ENCODE measurements around the gene SH3PXD2A. TPM values are rescaled to one million over a fixed set of nuclear protein-coding genes. Genes with fewer than 3 reads are reported as not detected.
A peak's percentile ranks its signal among the peaks of the same experiment; 100 is the strongest.

The SH3PXD2A gene
- total RNA-seq, 1 experiment from 2014 or later = 13.2 TPM

DNA sequence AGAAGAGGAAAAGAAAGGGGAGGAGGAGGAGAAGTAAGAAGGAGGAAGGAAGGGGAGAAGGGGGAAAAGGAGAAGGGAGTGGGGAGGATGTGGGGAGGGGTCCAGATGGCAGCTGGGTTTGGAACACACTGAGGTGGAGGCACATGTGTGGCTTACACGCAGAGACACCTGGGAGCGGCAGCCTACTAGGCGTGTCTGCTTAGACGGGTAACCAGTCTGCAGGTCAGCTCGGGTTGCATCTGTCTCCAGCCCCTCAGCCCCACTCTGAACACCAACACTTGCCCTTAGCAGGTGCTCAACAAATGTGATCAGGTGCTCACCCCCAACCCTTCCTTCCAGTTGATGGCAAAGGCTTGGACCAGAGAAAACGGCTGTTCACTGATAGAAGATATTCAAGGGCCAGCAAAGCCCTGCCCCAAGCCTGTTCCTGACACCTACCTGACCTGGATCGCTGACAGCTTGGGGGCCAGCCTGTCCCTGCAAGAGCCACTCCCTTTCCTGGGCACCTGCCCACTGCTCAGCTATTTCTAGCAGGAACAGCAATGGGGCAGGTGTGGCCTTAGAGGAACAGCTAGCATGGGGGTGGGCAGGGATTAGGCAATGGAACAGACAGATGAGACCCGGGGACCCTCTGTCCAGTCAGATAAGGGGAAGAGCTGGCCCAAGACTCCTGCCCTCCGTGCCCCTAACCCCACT lies 70.5 kb downstream of the SH3PXD2A start:
- BruUV-seq (replicated peaks) = no TSS peak
- ChIA-PET POLR2A (interaction anchor here (0.6 to 1.5 kb wide), 2 partner anchors 27 to 1363 kb away, joined by 3 read pairs; no protein-coding TSS in a partner anchor), CTCF (interaction anchor here (1.3 to 1.6 kb wide), 3 partner anchors 31 to 99 kb away, joined by 3 read pairs; no protein-coding TSS in a partner anchor)
- TF ChIP-seq CTCF (IDR thresholded peaks at IDR 0.05; ENCODE audit: unreplicated experiment) = no peak
- intact Hi-C loops (cut with micrococcal nuclease) = loop anchor here (10.0 kb wide), 1 partner anchor 70 kb away; the partner anchor contains the start of gene SH3PXD2A
- Mint-ChIP-seq H3K27me3 (ENCODE audit: insufficient read depth, unreplicated experiment) (no peaks in the 10 kb centered on the region), H3K9me3 (ENCODE audit: unreplicated experiment) (no peaks in the 10 kb centered on the region), H3K4me3 (ENCODE audit: unreplicated experiment) (no peak overlapping the region), H3K36me3 (ENCODE audit: insufficient read depth, unreplicated experiment) (peaks cover 4% of the 10 kb centered on the region), H3K4me1 (ENCODE audit: insufficient read depth, unreplicated experiment) (peaks cover 47% of the 10 kb centered on the region), H3K27ac (ENCODE audit: low read depth, unreplicated experiment) (peak overlapping the region; percentile 53)
- DNase-seq (ENCODE audit: unreplicated experiment) = peak; percentile 49

- no peak overlapping the region for H3K27ac Mint-ChIP-seq (ENCODE audit: low read depth, unreplicated experiment)
- H3K9me3 Mint-ChIP-seq (ENCODE audit: unreplicated experiment) = no peaks in the 10 kb centered on the region
- no peak for DNase-seq (ENCODE audit: unreplicated experiment)
- ChIA-PET POLR2A (interaction anchor here (0.6 to 1.0 kb wide), 2 partner anchors 184 to 1362 kb away, joined by 3 read pairs; no protein-coding TSS in a partner anchor), CTCF (interaction anchor here (0.8 to 0.9 kb wide), 2 partner anchors 19 to 98 kb away, joined by 3 to 4 read pairs; no protein-coding TSS in a partner anchor)
- peaks cover 47% of the 10 kb centered on the region for H3K4me1 Mint-ChIP-seq (ENCODE audit: insufficient read depth, unreplicated experiment)
- intact Hi-C loops (cut with micrococcal nuclease) = loop anchor here (10.0 kb wide), 1 partner anchor 71 kb away; the partner anchor contains the start of gene SH3PXD2A
- no peaks in the 10 kb centered on the region for H3K27me3 Mint-ChIP-seq (ENCODE audit: insufficient read depth, unreplicated experiment)
- no peak overlapping the region for H3K4me3 Mint-ChIP-seq (ENCODE audit: unreplicated experiment)
- peaks cover 4% of the 10 kb centered on the region for H3K36me3 Mint-ChIP-seq (ENCODE audit: insufficient read depth, unreplicated experiment)
- no TSS peak for BruUV-seq (replicated peaks)
- TF ChIP-seq CTCF (IDR thresholded peaks at IDR 0.05; ENCODE audit: unreplicated experiment) = no peak
These were observed 71.3 kb downstream of the SH3PXD2A start for GRCh38 chr10:103784089-103784488.

- no peak overlapping the region for H3K4me3 Mint-ChIP-seq (ENCODE audit: unreplicated experiment)
- intact Hi-C loops (cut with micrococcal nuclease) = loop anchor here (10.0 kb wide), 1 partner anchor 71 kb away; the partner anchor contains the start of gene SH3PXD2A
- peaks cover 4% of the 10 kb centered on the region for H3K36me3 Mint-ChIP-seq (ENCODE audit: insufficient read depth, unreplicated experiment)
- no TSS peak for BruUV-seq (replicated peaks)
- no peaks in the 10 kb centered on the region for H3K27me3 Mint-ChIP-seq (ENCODE audit: insufficient read depth, unreplicated experiment)
- DNase-seq (ENCODE audit: unreplicated experiment) = no peak
- ChIA-PET POLR2A (interaction anchor here (1.0 kb wide), 1 partner anchor 184 kb away, joined by 3 read pairs; no protein-coding TSS in a partner anchor), CTCF (interaction anchor here (0.8 to 0.9 kb wide), 2 partner anchors 19 to 99 kb away, joined by 3 to 4 read pairs; no protein-coding TSS in a partner anchor)
- no peak for TF ChIP-seq CTCF (IDR thresholded peaks at IDR 0.05; ENCODE audit: unreplicated experiment)
- no peaks in the 10 kb centered on the region for H3K9me3 Mint-ChIP-seq (ENCODE audit: unreplicated experiment)
- no peak overlapping the region for H3K27ac Mint-ChIP-seq (ENCODE audit: low read depth, unreplicated experiment)
- peaks cover 47% of the 10 kb centered on the region for H3K4me1 Mint-ChIP-seq (ENCODE audit: insufficient read depth, unreplicated experiment)
These were observed 71.7 kb downstream of the SH3PXD2A start for GRCh38 chr10:103783681-103784080.

Data from MCF 10A (cell line).